Stimulated activated CD4-positive, alpha-beta T cell treated with anti-CD3 and anti-CD28 coated beads, Interleukin-12 subunit alpha, Interleukin-12 subunit beta, amount 100 ng/mL, for 4 hours (primary cell): ENCODE data around the gene SMCO4.

Source experiments
- DNase-seq: peaks from one replicate; pipeline ENCODE4 v3.0.0-alpha.2; 2020

The SMCO4 gene

GRCh38 chr11:93498641-93499040, 44.5 kb downstream of the SMCO4 start:
- no peak for DNase-seq

GRCh38 chr11:93498161-93498560, 45.0 kb downstream of the SMCO4 start:
- DNase-seq: no peak

GRCh38 chr11:93497596-93497995, 45.6 kb downstream of the SMCO4 start:
- DNase-seq: no peak

- no peak for DNase-seq
Measured at GRCh38 chr11:93494357-93494756, 48.8 kb downstream of the SMCO4 start.

GRCh38 chr11:93493252-93493897, 49.8 kb downstream of the SMCO4 start:
- DNase-seq: no peak

- DNase-seq: no peak
Measured at GRCh38 chr11:93492464-93493251, 50.5 kb downstream of the SMCO4 start.

GRCh38 chr11:93491973-93492372, 51.2 kb downstream of the SMCO4 start:
- no peak for DNase-seq

- DNase-seq: no peak
Measured at GRCh38 chr11:93490996-93491618, 52.1 kb downstream of the SMCO4 start.

- DNase-seq: no peak
Measured at GRCh38 chr11:93489841-93490240, 53.4 kb downstream of the SMCO4 start.

GRCh38 chr11:93487032-93487483, 56.1 kb downstream of the SMCO4 start:
- DNase-seq: no peak

- no peak for DNase-seq
Measured at GRCh38 chr11:93485983-93486382, 57.2 kb downstream of the SMCO4 start.

- no peak for DNase-seq
Measured at GRCh38 chr11:93484716-93485115, 58.5 kb downstream of the SMCO4 start.

- no peak for DNase-seq
Measured at GRCh38 chr11:93482556-93482955, 60.6 kb downstream of the SMCO4 start.

GRCh38 chr11:93481696-93482095, 61.5 kb downstream of the SMCO4 start:
- no peak for DNase-seq

GRCh38 chr11:93481279-93481678, 61.9 kb downstream of the SMCO4 start:
- no peak for DNase-seq

- DNase-seq: no peak
Measured at GRCh38 chr11:93480756-93481155, 62.4 kb downstream of the SMCO4 start.

GRCh38 chr11:93480256-93480655, 62.9 kb downstream of the SMCO4 start:
- no peak for DNase-seq

GRCh38 chr11:93478841-93479240, 64.3 kb downstream of the SMCO4 start:
- DNase-seq: no peak

GRCh38 chr11:93477684-93478234, 65.4 kb downstream of the SMCO4 start:
- DNase-seq: no peak

GRCh38 chr11:93476796-93477195, 66.4 kb downstream of the SMCO4 start:
- no peak for DNase-seq

GRCh38 chr11:93474123-93474522, 69.1 kb downstream of the SMCO4 start:
- DNase-seq: no peak

- no peak for DNase-seq
Measured at GRCh38 chr11:93468290-93468689, 74.9 kb downstream of the SMCO4 start.

GRCh38 chr11:93467054-93467453, 76.1 kb downstream of the SMCO4 start:
- no peak for DNase-seq
